NB4 (cell line): ENCODE measurements around the gene LILRA6.

Experiments used
- CTCF ChIP-seq: IDR thresholded peaks from one replicate; pipeline ENCODE4 v1.5.1; 2012; ENCODE audit warnings: low read depth, low read length
- MAX ChIP-seq: IDR thresholded peaks from 2 replicates; pipeline ENCODE4 v1.6.1; 2011; ENCODE audit warnings: low read depth, low read length
- POLR2A ChIP-seq: IDR thresholded peaks from 2 replicates; pipeline ENCODE4 v1.6.1; 2011; ENCODE audit warnings: mild to moderate bottlenecking; ENCODE audit not compliant: insufficient read length; ENCODE audit errors: extremely low read depth

- no peak for TF ChIP-seq CTCF
- no peak for TF ChIP-seq POLR2A
- no peak for TF ChIP-seq MAX
These were observed 10.3 kb upstream of the LILRA6 start for GRCh38 chr19:54252845-54253244.
